HepG2 (cell line): ENCODE data around the gene STIP1. TPM values are rescaled to one million over a fixed set of nuclear protein-coding genes. Genes with fewer than 3 reads are reported as not detected.
A peak's percentile ranks its signal among the peaks of the same experiment; 100 is the strongest.

Experiments
- ARNTL ChIP-seq: sonication (generic); formaldehyde crosslinking; IDR thresholded peaks from 2 replicates; pipeline ENCODE4 v1.4.0; 2020; ENCODE audit warnings: mild to moderate bottlenecking, missing genetic modification reagents
- CSRNP1 ChIP-seq: sonication (generic); formaldehyde crosslinking; IDR thresholded peaks from 2 replicates; pipeline ENCODE4 v1.8.1; 2023; ENCODE audit warnings: mild to moderate bottlenecking, missing genetic modification reagents
- FLYWCH1 ChIP-seq: sonication (generic); formaldehyde crosslinking; IDR thresholded peaks from 2 replicates; pipeline ENCODE4 v1.8.1; 2023; ENCODE audit warnings: mild to moderate bottlenecking, missing genetic modification reagents
- HNRNPLL ChIP-seq: fragments of 200-400 bp; formaldehyde crosslinking; IDR thresholded peaks from 2 replicates; pipeline ENCODE4 v1.6.1; 2017; ENCODE audit warnings: mild to moderate bottlenecking, low read depth, low read length; ENCODE audit not compliant: poor library complexity, severe bottlenecking
- JUNB ChIP-seq: sonication (generic); formaldehyde crosslinking; IDR thresholded peaks from 2 replicates; pipeline ENCODE4 v1.8.0; 2022; ENCODE audit warnings: missing genetic modification reagents, mild to moderate bottlenecking, borderline replicate concordance
- KLF11 ChIP-seq: IDR thresholded peaks from 2 replicates; pipeline ENCODE4 v1.6.1; 2016; ENCODE audit warnings: missing compliant biosample characterization
- MAFK ChIP-seq, 2 experiments: IDR thresholded peaks in 1 of 2; conservative IDR thresholded peaks in 1 of 2; 2 replicates each; pipeline ENCODE4 v1.6.1; 2011; ENCODE audit warnings: improper control_type of control experiment in 2 of 2, low read length in 2 of 2
- MED13 ChIP-seq: sonication (generic); formaldehyde crosslinking; IDR thresholded peaks from 2 replicates; pipeline ENCODE4 v1.5.0; 2020; ENCODE audit warnings: missing genetic modification reagents
- MYPOP ChIP-seq: sonication (generic); formaldehyde crosslinking; IDR thresholded peaks from 2 replicates; pipeline ENCODE4 v1.8.1; 2023; ENCODE audit warnings: mild to moderate bottlenecking, moderate library complexity, missing genetic modification reagents
- NFE2 ChIP-seq: sonication (generic); formaldehyde crosslinking; IDR thresholded peaks from 2 replicates; pipeline ENCODE4 v1.4.0; 2020; ENCODE audit warnings: missing genetic modification reagents
- TCF12 ChIP-seq, 2 experiments: fragments of 450-650 bp in 1 of 2; sonication (generic) in 1 of 2; formaldehyde crosslinking in 1 of 2; IDR thresholded peaks; 2 replicates each; pipeline versions ENCODE4 v1.6.1 to v1.8.0; 2017 to 2022; ENCODE audit warnings: antibody characterized with exemption in 1 of 2, mild to moderate bottlenecking in 1 of 2, missing genetic modification reagents in 1 of 2, moderate library complexity in 1 of 2
- U2AF1 ChIP-seq: fragments of 200-400 bp; formaldehyde crosslinking; optimal IDR thresholded peaks from 2 replicates; pipeline ENCODE3; 2017; ENCODE audit warnings: mild to moderate bottlenecking, low read depth, low read length
- ZBTB25 ChIP-seq: IDR thresholded peaks from 2 replicates; pipeline ENCODE4 v1.6.1; 2018; ENCODE audit warnings: missing genetic modification reagents
- ZFP37 ChIP-seq: sonication (generic); formaldehyde crosslinking; IDR thresholded peaks from 2 replicates; pipeline ENCODE4 v1.4.0; 2020; ENCODE audit warnings: missing genetic modification reagents, borderline replicate concordance
- ZKSCAN5 ChIP-seq: sonication (generic); formaldehyde crosslinking; IDR thresholded peaks from 2 replicates; pipeline ENCODE4 v1.5.1; 2020; ENCODE audit warnings: mild to moderate bottlenecking, missing genetic modification reagents
- ZNF143 ChIP-seq: sonication (generic); formaldehyde crosslinking; IDR thresholded peaks from 2 replicates; pipeline ENCODE4 v1.4.0; 2020; ENCODE audit warnings: missing genetic modification reagents
- ZNF256 ChIP-seq: sonication (generic); formaldehyde crosslinking; conservative IDR thresholded peaks from 2 replicates; pipeline ENCODE4 v1.4.0; 2020; ENCODE audit warnings: missing genetic modification reagents
- ZNF317 ChIP-seq: sonication (generic); formaldehyde crosslinking; IDR thresholded peaks from 2 replicates; pipeline ENCODE4 v1.5.0; 2020; ENCODE audit warnings: mild to moderate bottlenecking, missing genetic modification reagents
- ZNF501 ChIP-seq: sonication (generic); formaldehyde crosslinking; IDR thresholded peaks from 2 replicates; pipeline ENCODE4 v1.5.1; 2020; ENCODE audit warnings: mild to moderate bottlenecking, moderate library complexity, missing genetic modification reagents
- ZNF644 ChIP-seq: IDR thresholded peaks from 2 replicates; pipeline ENCODE4 v1.6.1; 2016; ENCODE audit warnings: low read depth
- ZNF713 ChIP-seq: sonication (generic); formaldehyde crosslinking; IDR thresholded peaks from 2 replicates; pipeline ENCODE4 v1.4.0; 2020; ENCODE audit warnings: mild to moderate bottlenecking, missing genetic modification reagents
- ZSCAN25 ChIP-seq: sonication (generic); formaldehyde crosslinking; IDR thresholded peaks from 2 replicates; pipeline ENCODE4 v1.8.0; 2022; ENCODE audit warnings: mild to moderate bottlenecking, missing genetic modification reagents
- polyA plus RNA-seq, 8 experiments: library from polyadenylated mRNA; depleted of rRNA in 3 of 8; stranded (reverse) in 7 of 8; unstranded in 1 of 8; fragments of >200 nt; fragmentation: Illumina TruSeq in 4 of 8; extraction: Trizol in 4 of 8; gene quantifications; 2 replicates each; pipeline versions ENCODE4 v1.2.1 to v1.2.3, GENCODE V29; 2011 to 2016; ENCODE audit warnings: low read depth in 4 of 8, missing spikeins in 1 of 8, mixed read lengths in 1 of 8; ENCODE audit not compliant: insufficient read depth in 1 of 8
- total RNA-seq, 5 experiments: library from RNA; depleted of rRNA; stranded (reverse); fragments of >200 nt; fragmentation: Illumina TruSeq; extraction: Trizol; gene quantifications; 2 replicates each; pipeline ENCODE4 v1.2.3, GENCODE V29; 2016; ENCODE audit warnings: low read depth in 1 of 5
- TF ChIP-seq, protein P1 (sequence below): sonication (generic); formaldehyde crosslinking; IDR thresholded peaks from 2 replicates; pipeline ENCODE4 v1.8.0; 2022; ENCODE audit warnings: mild to moderate bottlenecking, missing genetic modification reagents, moderate library complexity
- TF ChIP-seq, protein P2 (sequence below): conservative IDR thresholded peaks from 2 replicates; pipeline ENCODE4 v1.6.1; 2018; ENCODE audit warnings: missing genetic modification reagents

The STIP1 gene
- total and polyA plus RNA-seq, 2 of the 13 experiments (the other 11 are each of a cell fraction or from before 2014, with no cell fraction given) = 81.1 to 217 TPM

- TF ChIP-seq MYPOP (CRISPR knock-in tag) = peak; percentile 31; the same call in 1 of the 2 replicates
- peak; percentile 66 for TF ChIP-seq ZNF317
- TF ChIP-seq JUNB (CRISPR knock-in tag) = no peak
- TF ChIP-seq U2AF1 = peak; percentile 38
- TF ChIP-seq, protein P1, sequence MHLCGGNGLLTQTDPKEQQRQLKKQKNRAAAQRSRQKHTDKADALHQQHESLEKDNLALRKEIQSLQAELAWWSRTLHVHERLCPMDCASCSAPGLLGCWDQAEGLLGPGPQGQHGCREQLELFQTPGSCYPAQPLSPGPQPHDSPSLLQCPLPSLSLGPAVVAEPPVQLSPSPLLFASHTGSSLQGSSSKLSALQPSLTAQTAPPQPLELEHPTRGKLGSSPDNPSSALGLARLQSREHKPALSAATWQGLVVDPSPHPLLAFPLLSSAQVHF = no peak
- TF ChIP-seq ZFP37 (CRISPR knock-in tag) = 0 out of 2 replicates have a peak, but pooled peaks have one; percentile 18
- 0 out of 2 replicates have a peak, but pooled peaks have one; percentile 26 for TF ChIP-seq ZNF143 (CRISPR knock-in tag)
- TF ChIP-seq CSRNP1 (CRISPR knock-in tag) = peak; percentile 85; the same call in 1 of the 2 replicates
- peak; percentile 18; the same call in 1 of the 2 replicates for TF ChIP-seq ZBTB25 (CRISPR knock-in tag)
- no peak for TF ChIP-seq NFE2
- TF ChIP-seq ZNF501 = peak; percentile 87
- TF ChIP-seq ZNF713 (CRISPR knock-in tag) = no peak; the same call in 1 of the 2 replicates
- peak; percentile 67 for TF ChIP-seq HNRNPLL
- no peak for TF ChIP-seq TCF12 (IDR thresholded peaks at IDR 0.05)
- TF ChIP-seq TCF12 (CRISPR knock-in tag; IDR thresholded peaks at IDR 0.05) = peak; percentile 60
- TF ChIP-seq MED13 (CRISPR knock-in tag) = no peak
- TF ChIP-seq ZSCAN25 (CRISPR knock-in tag) = peak; percentile 46; the same call in 1 of the 2 replicates
- TF ChIP-seq, protein P2, sequence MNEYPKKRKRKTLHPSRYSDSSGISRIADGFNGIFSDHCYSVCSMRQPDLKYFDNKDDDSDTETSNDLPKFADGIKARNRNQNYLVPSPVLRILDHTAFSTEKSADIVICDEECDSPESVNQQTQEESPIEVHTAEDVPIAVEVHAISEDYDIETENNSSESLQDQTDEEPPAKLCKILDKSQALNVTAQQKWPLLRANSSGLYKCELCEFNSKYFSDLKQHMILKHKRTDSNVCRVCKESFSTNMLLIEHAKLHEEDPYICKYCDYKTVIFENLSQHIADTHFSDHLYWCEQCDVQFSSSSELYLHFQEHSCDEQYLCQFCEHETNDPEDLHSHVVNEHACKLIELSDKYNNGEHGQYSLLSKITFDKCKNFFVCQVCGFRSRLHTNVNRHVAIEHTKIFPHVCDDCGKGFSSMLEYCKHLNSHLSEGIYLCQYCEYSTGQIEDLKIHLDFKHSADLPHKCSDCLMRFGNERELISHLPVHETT (CRISPR knock-in tag) = peak; percentile 37; the same call in 1 of the 2 replicates
- TF ChIP-seq ARNTL (CRISPR knock-in tag) = 0 out of 2 replicates have a peak, but pooled peaks have one; percentile 8
- TF ChIP-seq ZNF644 = no peak
- no peak for TF ChIP-seq KLF11 (CRISPR knock-in tag)
- no peak for TF ChIP-seq FLYWCH1
- no peak for TF ChIP-seq ZKSCAN5 (CRISPR knock-in tag)
- TF ChIP-seq ZNF256 (CRISPR knock-in tag) = 0 out of 2 replicates have a peak, but pooled peaks have one; percentile 29
- TF ChIP-seq MAFK (conservative IDR thresholded peaks at IDR 0.05 in 1 of 2, IDR thresholded peaks at IDR 0.05 in 1 of 2; ENCODE audit: low read length in 2 of 2) = no peak
These were observed 39.9 kb downstream of the STIP1 start, which contains the start of the genes NUDT22 and TRPT1 (continued) for GRCh38 chr11:64225608-64226506.
